HepG2 (cell line): ENCODE results near the gene MYL6. TPM values are rescaled to one million over a fixed set of nuclear protein-coding genes. Genes with fewer than 3 reads are reported as not detected.
A peak's percentile ranks its signal among the peaks of the same experiment; 100 is the strongest.

Source experiments
- CBX5 ChIP-seq: sonication (generic); formaldehyde crosslinking; IDR thresholded peaks from 2 replicates; pipeline ENCODE4 v1.4.0; 2020; ENCODE audit warnings: missing genetic modification reagents, borderline replicate concordance
- CENPT ChIP-seq: sonication (generic); formaldehyde crosslinking; IDR thresholded peaks from 2 replicates; pipeline ENCODE4 v1.8.0; 2022; ENCODE audit warnings: low read depth, mild to moderate bottlenecking, moderate library complexity, missing genetic modification reagents
- EHMT2 ChIP-seq: fragments of 200-600 bp; sonication (generic); IDR thresholded peaks from 2 replicates; pipeline ENCODE4 v1.7.0; 2017; ENCODE audit warnings: antibody characterized with exemption, low read depth, low read length, borderline replicate concordance
- FOXA3 ChIP-seq: IDR thresholded peaks from 2 replicates; pipeline ENCODE4 v1.6.1; 2016; ENCODE audit warnings: missing genetic modification reagents, missing compliant biosample characterization
- HOXA7 ChIP-seq: sonication (generic); formaldehyde crosslinking; IDR thresholded peaks from 2 replicates; pipeline ENCODE4 v1.8.1; 2022; ENCODE audit warnings: mild to moderate bottlenecking, missing genetic modification reagents, moderate library complexity
- ISL2 ChIP-seq: sonication (generic); formaldehyde crosslinking; IDR thresholded peaks from 2 replicates; pipeline ENCODE4 v1.5.0; 2020; ENCODE audit warnings: missing genetic modification reagents
- ZNF230 ChIP-seq: sonication (generic); formaldehyde crosslinking; IDR thresholded peaks from 2 replicates; pipeline ENCODE4 v1.4.0; 2020; ENCODE audit warnings: mild to moderate bottlenecking, missing genetic modification reagents
- ZNF296 ChIP-seq: sonication (generic); formaldehyde crosslinking; conservative IDR thresholded peaks from 2 replicates; pipeline ENCODE4 v1.5.0; 2020; ENCODE audit warnings: mild to moderate bottlenecking, missing genetic modification reagents
- ZNF557 ChIP-seq: sonication (generic); formaldehyde crosslinking; IDR thresholded peaks from 2 replicates; pipeline ENCODE4 v1.4.0; 2020; ENCODE audit warnings: missing genetic modification reagents
- ZNF761 ChIP-seq: sonication (generic); formaldehyde crosslinking; conservative IDR thresholded peaks from 2 replicates; pipeline ENCODE4 v1.4.0; 2020; ENCODE audit warnings: mild to moderate bottlenecking, missing genetic modification reagents
- polyA plus RNA-seq, 8 experiments: library from polyadenylated mRNA; depleted of rRNA in 3 of 8; stranded (reverse) in 7 of 8; unstranded in 1 of 8; fragments of >200 nt; fragmentation: Illumina TruSeq in 4 of 8; extraction: Trizol in 4 of 8; gene quantifications; 2 replicates each; pipeline versions ENCODE4 v1.2.1 to v1.2.3, GENCODE V29; 2011 to 2016; ENCODE audit warnings: low read depth in 4 of 8, missing spikeins in 1 of 8, mixed read lengths in 1 of 8; ENCODE audit not compliant: insufficient read depth in 1 of 8
- total RNA-seq, 5 experiments: library from RNA; depleted of rRNA; stranded (reverse); fragments of >200 nt; fragmentation: Illumina TruSeq; extraction: Trizol; gene quantifications; 2 replicates each; pipeline ENCODE4 v1.2.3, GENCODE V29; 2016; ENCODE audit warnings: low read depth in 1 of 5
- TF ChIP-seq, protein P1 (sequence below): sonication (generic); formaldehyde crosslinking; IDR thresholded peaks from 2 replicates; pipeline ENCODE4 v1.4.0; 2020; ENCODE audit warnings: low read depth, mild to moderate bottlenecking, missing genetic modification reagents
- TF ChIP-seq, protein P2 (sequence below): sonication (generic); formaldehyde crosslinking; IDR thresholded peaks from 2 replicates; pipeline ENCODE4 v1.5.0; 2020; ENCODE audit warnings: missing genetic modification reagents, mild to moderate bottlenecking, borderline replicate concordance
- TF ChIP-seq, protein P3 (sequence below): sonication (generic); formaldehyde crosslinking; conservative IDR thresholded peaks from 2 replicates; pipeline ENCODE4 v1.4.0; 2020; ENCODE audit warnings: missing genetic modification reagents
- TF ChIP-seq, protein P4 (sequence below): sonication (generic); formaldehyde crosslinking; IDR thresholded peaks from 2 replicates; pipeline ENCODE4 v1.8.1; 2022; ENCODE audit warnings: mild to moderate bottlenecking, missing genetic modification reagents
- TF ChIP-seq, protein P5 (sequence below): IDR thresholded peaks from 2 replicates; pipeline ENCODE4 v1.6.1; 2016; ENCODE audit warnings: control low read depth
- TF ChIP-seq, protein P6 (sequence below): sonication (generic); formaldehyde crosslinking; IDR thresholded peaks from 2 replicates; pipeline ENCODE4 v1.4.0; 2020; ENCODE audit warnings: missing genetic modification reagents
- TF ChIP-seq, protein P7 (sequence below): sonication (generic); formaldehyde crosslinking; conservative IDR thresholded peaks from 2 replicates; pipeline ENCODE4 v1.5.0; 2020; ENCODE audit warnings: missing genetic modification reagents

The MYL6 gene
- total and polyA plus RNA-seq, 2 of the 13 experiments (the other 11 are each of a cell fraction or from before 2014, with no cell fraction given), result 1,127 to 1,192 TPM

DNA sequence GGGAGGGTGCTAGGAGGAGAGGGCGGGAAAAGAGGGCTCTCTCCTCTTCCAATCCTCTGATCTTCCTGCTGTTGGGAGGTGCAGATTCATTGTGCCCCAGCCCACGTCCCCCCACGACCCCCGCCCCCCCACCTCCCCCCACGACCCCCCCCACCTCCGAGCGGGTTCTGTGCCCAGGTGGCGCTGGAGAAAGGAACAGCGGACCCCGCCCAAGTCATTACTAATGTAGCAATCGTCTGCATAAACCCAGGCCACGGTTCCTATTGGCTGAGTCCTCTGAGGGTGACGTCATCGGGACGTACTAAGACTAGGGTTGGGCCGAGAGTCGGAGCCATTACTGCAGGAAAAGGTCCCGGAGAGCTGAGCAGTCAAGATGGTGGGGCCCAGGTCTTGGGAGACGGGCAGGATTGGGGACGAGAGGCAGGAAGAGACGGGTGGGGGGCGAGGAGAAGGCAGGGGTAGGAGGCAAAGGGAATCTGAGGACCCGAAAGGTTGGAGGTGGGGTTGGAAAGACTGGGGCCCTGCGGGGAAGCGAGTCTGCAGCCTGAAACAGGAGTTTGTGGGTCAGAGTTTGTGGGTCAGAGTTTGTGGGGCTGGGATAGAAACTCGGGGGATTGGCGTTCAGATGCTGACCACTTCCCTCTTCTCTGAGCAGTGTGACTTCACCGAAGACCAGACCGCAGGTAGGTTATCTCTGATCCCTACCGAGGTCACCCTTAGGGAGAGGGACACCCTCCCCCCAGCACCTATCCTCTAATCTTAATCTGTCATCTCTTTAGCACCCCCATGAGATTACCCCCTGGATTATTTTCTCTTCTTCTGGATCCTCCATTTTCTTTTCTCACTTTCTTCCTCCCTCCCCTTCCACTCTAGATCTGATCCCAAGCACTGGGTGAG lies at the start of gene MYL6 (continued):
- TF ChIP-seq, protein P1, sequence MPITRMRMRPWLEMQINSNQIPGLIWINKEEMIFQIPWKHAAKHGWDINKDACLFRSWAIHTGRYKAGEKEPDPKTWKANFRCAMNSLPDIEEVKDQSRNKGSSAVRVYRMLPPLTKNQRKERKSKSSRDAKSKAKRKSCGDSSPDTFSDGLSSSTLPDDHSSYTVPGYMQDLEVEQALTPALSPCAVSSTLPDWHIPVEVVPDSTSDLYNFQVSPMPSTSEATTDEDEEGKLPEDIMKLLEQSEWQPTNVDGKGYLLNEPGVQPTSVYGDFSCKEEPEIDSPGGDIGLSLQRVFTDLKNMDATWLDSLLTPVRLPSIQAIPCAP (CRISPR knock-in tag), result no peak
- TF ChIP-seq CENPT (no peak), EHMT2 (no peak), ZNF761 (CRISPR knock-in tag) (no peak), ZNF296 (CRISPR knock-in tag) (no peak), CBX5 (CRISPR knock-in tag) (no peak), ZNF230 (CRISPR knock-in tag) (peak; percentile 11; the same call in 1 of the 2 replicates), HOXA7 (CRISPR knock-in tag) (no peak), FOXA3 (peak; percentile 14; the same call in 1 of the 2 replicates), ISL2 (CRISPR knock-in tag) (peak; percentile 40), ZNF557 (CRISPR knock-in tag) (no peak)
- TF ChIP-seq, protein P2, sequence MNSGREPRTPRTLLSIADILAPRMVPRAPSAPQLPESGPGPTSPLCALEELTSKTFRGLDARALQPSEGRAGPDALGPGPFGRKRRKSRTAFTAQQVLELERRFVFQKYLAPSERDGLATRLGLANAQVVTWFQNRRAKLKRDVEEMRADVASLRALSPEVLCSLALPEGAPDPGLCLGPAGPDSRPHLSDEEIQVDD (CRISPR knock-in tag), result no peak
- TF ChIP-seq, protein P3, sequence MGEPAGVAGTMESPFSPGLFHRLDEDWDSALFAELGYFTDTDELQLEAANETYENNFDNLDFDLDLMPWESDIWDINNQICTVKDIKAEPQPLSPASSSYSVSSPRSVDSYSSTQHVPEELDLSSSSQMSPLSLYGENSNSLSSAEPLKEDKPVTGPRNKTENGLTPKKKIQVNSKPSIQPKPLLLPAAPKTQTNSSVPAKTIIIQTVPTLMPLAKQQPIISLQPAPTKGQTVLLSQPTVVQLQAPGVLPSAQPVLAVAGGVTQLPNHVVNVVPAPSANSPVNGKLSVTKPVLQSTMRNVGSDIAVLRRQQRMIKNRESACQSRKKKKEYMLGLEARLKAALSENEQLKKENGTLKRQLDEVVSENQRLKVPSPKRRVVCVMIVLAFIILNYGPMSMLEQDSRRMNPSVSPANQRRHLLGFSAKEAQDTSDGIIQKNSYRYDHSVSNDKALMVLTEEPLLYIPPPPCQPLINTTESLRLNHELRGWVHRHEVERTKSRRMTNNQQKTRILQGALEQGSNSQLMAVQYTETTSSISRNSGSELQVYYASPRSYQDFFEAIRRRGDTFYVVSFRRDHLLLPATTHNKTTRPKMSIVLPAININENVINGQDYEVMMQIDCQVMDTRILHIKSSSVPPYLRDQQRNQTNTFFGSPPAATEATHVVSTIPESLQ (CRISPR knock-in tag), result 0 out of 2 replicates have a peak, but pooled peaks have one; percentile 39
- TF ChIP-seq, protein P4, sequence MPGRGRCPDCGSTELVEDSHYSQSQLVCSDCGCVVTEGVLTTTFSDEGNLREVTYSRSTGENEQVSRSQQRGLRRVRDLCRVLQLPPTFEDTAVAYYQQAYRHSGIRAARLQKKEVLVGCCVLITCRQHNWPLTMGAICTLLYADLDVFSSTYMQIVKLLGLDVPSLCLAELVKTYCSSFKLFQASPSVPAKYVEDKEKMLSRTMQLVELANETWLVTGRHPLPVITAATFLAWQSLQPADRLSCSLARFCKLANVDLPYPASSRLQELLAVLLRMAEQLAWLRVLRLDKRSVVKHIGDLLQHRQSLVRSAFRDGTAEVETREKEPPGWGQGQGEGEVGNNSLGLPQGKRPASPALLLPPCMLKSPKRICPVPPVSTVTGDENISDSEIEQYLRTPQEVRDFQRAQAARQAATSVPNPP, result 0 out of 2 replicates have a peak, but pooled peaks have one; percentile 21
- TF ChIP-seq, protein P5, sequence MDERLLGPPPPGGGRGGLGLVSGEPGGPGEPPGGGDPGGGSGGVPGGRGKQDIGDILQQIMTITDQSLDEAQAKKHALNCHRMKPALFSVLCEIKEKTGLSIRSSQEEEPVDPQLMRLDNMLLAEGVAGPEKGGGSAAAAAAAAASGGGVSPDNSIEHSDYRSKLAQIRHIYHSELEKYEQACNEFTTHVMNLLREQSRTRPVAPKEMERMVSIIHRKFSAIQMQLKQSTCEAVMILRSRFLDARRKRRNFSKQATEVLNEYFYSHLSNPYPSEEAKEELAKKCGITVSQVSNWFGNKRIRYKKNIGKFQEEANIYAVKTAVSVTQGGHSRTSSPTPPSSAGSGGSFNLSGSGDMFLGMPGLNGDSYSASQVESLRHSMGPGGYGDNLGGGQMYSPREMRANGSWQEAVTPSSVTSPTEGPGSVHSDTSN (CRISPR knock-in tag), result no peak
- TF ChIP-seq, protein P6, sequence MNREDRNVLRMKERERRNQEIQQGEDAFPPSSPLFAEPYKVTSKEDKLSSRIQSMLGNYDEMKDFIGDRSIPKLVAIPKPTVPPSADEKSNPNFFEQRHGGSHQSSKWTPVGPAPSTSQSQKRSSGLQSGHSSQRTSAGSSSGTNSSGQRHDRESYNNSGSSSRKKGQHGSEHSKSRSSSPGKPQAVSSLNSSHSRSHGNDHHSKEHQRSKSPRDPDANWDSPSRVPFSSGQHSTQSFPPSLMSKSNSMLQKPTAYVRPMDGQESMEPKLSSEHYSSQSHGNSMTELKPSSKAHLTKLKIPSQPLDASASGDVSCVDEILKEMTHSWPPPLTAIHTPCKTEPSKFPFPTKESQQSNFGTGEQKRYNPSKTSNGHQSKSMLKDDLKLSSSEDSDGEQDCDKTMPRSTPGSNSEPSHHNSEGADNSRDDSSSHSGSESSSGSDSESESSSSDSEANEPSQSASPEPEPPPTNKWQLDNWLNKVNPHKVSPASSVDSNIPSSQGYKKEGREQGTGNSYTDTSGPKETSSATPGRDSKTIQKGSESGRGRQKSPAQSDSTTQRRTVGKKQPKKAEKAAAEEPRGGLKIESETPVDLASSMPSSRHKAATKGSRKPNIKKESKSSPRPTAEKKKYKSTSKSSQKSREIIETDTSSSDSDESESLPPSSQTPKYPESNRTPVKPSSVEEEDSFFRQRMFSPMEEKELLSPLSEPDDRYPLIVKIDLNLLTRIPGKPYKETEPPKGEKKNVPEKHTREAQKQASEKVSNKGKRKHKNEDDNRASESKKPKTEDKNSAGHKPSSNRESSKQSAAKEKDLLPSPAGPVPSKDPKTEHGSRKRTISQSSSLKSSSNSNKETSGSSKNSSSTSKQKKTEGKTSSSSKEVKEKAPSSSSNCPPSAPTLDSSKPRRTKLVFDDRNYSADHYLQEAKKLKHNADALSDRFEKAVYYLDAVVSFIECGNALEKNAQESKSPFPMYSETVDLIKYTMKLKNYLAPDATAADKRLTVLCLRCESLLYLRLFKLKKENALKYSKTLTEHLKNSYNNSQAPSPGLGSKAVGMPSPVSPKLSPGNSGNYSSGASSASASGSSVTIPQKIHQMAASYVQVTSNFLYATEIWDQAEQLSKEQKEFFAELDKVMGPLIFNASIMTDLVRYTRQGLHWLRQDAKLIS, result peak; percentile 54; the same call in 1 of the 2 replicates
- TF ChIP-seq, protein P7, sequence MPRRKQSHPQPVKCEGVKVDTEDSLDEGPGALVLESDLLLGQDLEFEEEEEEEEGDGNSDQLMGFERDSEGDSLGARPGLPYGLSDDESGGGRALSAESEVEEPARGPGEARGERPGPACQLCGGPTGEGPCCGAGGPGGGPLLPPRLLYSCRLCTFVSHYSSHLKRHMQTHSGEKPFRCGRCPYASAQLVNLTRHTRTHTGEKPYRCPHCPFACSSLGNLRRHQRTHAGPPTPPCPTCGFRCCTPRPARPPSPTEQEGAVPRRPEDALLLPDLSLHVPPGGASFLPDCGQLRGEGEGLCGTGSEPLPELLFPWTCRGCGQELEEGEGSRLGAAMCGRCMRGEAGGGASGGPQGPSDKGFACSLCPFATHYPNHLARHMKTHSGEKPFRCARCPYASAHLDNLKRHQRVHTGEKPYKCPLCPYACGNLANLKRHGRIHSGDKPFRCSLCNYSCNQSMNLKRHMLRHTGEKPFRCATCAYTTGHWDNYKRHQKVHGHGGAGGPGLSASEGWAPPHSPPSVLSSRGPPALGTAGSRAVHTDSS (CRISPR knock-in tag), result no peak
